GM12892 (cell line): ENCODE measurements around the gene TPMT.

Source experiments
- POLR2A ChIP-seq: IDR thresholded peaks from 2 replicates; pipeline ENCODE4 v1.6.1; 2011; ENCODE audit warnings: low read depth, low read length, control low read depth
- POLR2AphosphoS5 ChIP-seq: IDR thresholded peaks from 2 replicates; pipeline ENCODE4 v1.6.1; 2011; ENCODE audit warnings: low read depth, low read length, control low read depth
- TAF1 ChIP-seq: IDR thresholded peaks from 2 replicates; pipeline ENCODE4 v1.6.1; 2011; ENCODE audit warnings: low read depth, mild to moderate bottlenecking, control low read depth, low read length, borderline replicate concordance

DNA sequence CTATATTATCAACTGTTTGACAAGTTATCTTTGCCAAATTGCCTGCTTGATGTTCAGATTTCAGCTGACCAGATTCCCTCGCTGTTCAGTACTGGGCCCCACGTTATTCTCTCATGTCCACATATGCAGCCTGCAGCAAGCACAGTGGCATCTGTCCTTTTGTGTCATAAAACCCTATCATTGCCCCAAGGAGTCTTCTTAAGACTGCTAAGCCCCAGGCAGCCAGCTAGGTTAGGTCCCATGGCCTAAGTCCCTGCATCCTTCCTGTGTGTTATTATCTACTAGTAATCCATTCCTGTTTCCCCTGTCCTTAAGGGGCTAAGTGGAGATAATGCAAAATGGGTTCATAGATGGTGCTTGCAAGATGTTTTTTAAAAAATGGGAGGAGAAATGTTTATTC is 7.5 kb upstream of the TPMT start:
- no peak for TF ChIP-seq POLR2AphosphoS5
- no peak for TF ChIP-seq POLR2A
- no peak for TF ChIP-seq TAF1
